Frontal cortex (tissue), 4 donors: ENCODE results near the gene SFXN2. TPM values are rescaled to one million over a fixed set of nuclear protein-coding genes. Genes with fewer than 3 reads are reported as not detected.
"Not testable (repeated sequence)": the region's sequence is repeated elsewhere in the genome, so short reads cannot be mapped to it uniquely, and the experiment has no call there.

Experiments
- DNase-seq, 2 donors: peaks; one replicate each; pipeline ENCODE4 v3.0.0; 2012; ENCODE audit warnings: low spot score in 2 of 2
- FAIRE-seq: peaks from 2 replicates; lab custom pipeline; 2012; peaks lifted over from hg19 to GRCh38; lab: Jason Lieb, UNC
- total RNA-seq: library from RNA; depleted of rRNA; stranded (reverse); fragments of >200 nt; gene quantifications from one replicate; pipeline ENCODE4 v1.2.3, GENCODE V29; 2014
- donor health status: control.
- donor health status: control.
- donor health status: control.

The SFXN2 gene
- total RNA-seq, 1 donor from 2014 or later = 4.1 TPM

- FAIRE-seq, DNase-seq: not testable (repeated sequence)
These were observed 2.6 kb downstream of the SFXN2 start for GRCh38 chr10:102716900-102717565.

- FAIRE-seq (no peak), DNase-seq (no peak)
These were observed 3.8 kb downstream of the SFXN2 start for GRCh38 chr10:102718220-102718619.

GRCh38 chr10:102720337-102720736, 5.9 kb downstream of the SFXN2 start:
- DNase-seq (no peak), FAIRE-seq (no peak)

GRCh38 chr10:102720775-102721301, 6.4 kb downstream of the SFXN2 start:
- DNase-seq (no peak), FAIRE-seq (no peak)

GRCh38 chr10:102721954-102722353, 7.5 kb downstream of the SFXN2 start:
- DNase-seq (no peak), FAIRE-seq (no peak)

- DNase-seq (no peak), FAIRE-seq (no peak)
These were observed 9.6 kb downstream of the SFXN2 start for GRCh38 chr10:102723989-102724388.

- DNase-seq (no peak), FAIRE-seq (no peak)
These were observed 11.8 kb downstream of the SFXN2 start for GRCh38 chr10:102726274-102726673.

GRCh38 chr10:102727037-102727818, 12.8 kb downstream of the SFXN2 start:
- DNase-seq (no peak), FAIRE-seq (no peak)

GRCh38 chr10:102729029-102730026, 14.9 kb downstream of the SFXN2 start:
- peak; percentile 43 to 87 for DNase-seq
- FAIRE-seq = no peak

- DNase-seq (no peak), FAIRE-seq (no peak)
These were observed 16.9 kb downstream of the SFXN2 start for GRCh38 chr10:102731222-102731800.

GRCh38 chr10:102732661-102733060, 18.2 kb downstream of the SFXN2 start:
- FAIRE-seq (no peak), DNase-seq (no peak)

GRCh38 chr10:102735065-102735562, 20.7 kb downstream of the SFXN2 start:
- FAIRE-seq = no peak
- no peak for DNase-seq

- FAIRE-seq (no peak), DNase-seq (no peak)
These were observed 24.3 kb downstream of the SFXN2 start for GRCh38 chr10:102738692-102739121.

GRCh38 chr10:102740229-102740628, 25.8 kb downstream of the SFXN2 start:
- FAIRE-seq = no peak
- no peak for DNase-seq

- FAIRE-seq (no peak), DNase-seq (no peak)
These were observed 27.3 kb downstream of the SFXN2 start for GRCh38 chr10:102741726-102742237.

- not testable (repeated sequence) for FAIRE-seq, DNase-seq
These were observed 27.9 kb downstream of the SFXN2 start for GRCh38 chr10:102742313-102742712.

GRCh38 chr10:102743078-102743587, 28.7 kb downstream of the SFXN2 start:
- DNase-seq (no peak), FAIRE-seq (no peak)

- peak; percentile 99 for FAIRE-seq
- DNase-seq = peak; percentile 82 to 93
These were observed 29.3 kb downstream of the SFXN2 start, which contains the start of gene WBP1L for GRCh38 chr10:102743588-102744373. TSS of gene WBP1L (plus strand) at chr10:102743948. CDS start at chr10:102744054, 106 bp downstream.
